Neural crest cell (in vitro differentiated cells): Measurements from ENCODE around the gene GNG4. TPM values are rescaled to one million over a fixed set of nuclear protein-coding genes. Genes with fewer than 3 reads are reported as not detected.

Source experiments
- DNase-seq: peaks from one replicate; pipeline ENCODE4 v3.0.0; 2021; ENCODE audit warnings: low read depth, mixed read lengths, low spot score
- H3K27ac Mint-ChIP-seq: one replicate; pipeline ENCODE4 v1.8.0; 2021; ENCODE audit warnings: mild to moderate bottlenecking, mixed read lengths; ENCODE audit not compliant: unreplicated experiment
- H3K27me3 Mint-ChIP-seq: 2 replicates; pipeline ENCODE4 v1.8.0; 2021; ENCODE audit warnings: low read depth, mild to moderate bottlenecking, mixed read lengths
- H3K36me3 Mint-ChIP-seq: 2 replicates; pipeline ENCODE4 v1.8.0; 2021; ENCODE audit warnings: low read depth, mild to moderate bottlenecking, mixed read lengths
- H3K4me1 Mint-ChIP-seq: 2 replicates; pipeline ENCODE4 v1.8.0; 2021; ENCODE audit warnings: mixed read lengths
- H3K4me3 Mint-ChIP-seq: one replicate; pipeline ENCODE4 v1.8.0; 2021; ENCODE audit warnings: mild to moderate bottlenecking, mixed read lengths
- H3K9me3 Mint-ChIP-seq: 2 replicates; pipeline ENCODE4 v1.8.0; 2021; ENCODE audit warnings: mixed read lengths
- total RNA-seq: library from RNA; stranded (reverse); gene quantifications from 2 replicates; pipeline ENCODE4 v1.2.1, GENCODE V29; 2021
- TF ChIP-seq, protein P1 (sequence below): fragments of 200-600 bp; sonication (generic); conservative IDR thresholded peaks from 2 replicates; pipeline ENCODE4 v1.5.0; 2021; ENCODE audit warnings: antibody characterized with exemption, mild to moderate bottlenecking

Gene GNG4
- total RNA-seq, 1 donor from 2014 or later = 38.2 TPM

DNA sequence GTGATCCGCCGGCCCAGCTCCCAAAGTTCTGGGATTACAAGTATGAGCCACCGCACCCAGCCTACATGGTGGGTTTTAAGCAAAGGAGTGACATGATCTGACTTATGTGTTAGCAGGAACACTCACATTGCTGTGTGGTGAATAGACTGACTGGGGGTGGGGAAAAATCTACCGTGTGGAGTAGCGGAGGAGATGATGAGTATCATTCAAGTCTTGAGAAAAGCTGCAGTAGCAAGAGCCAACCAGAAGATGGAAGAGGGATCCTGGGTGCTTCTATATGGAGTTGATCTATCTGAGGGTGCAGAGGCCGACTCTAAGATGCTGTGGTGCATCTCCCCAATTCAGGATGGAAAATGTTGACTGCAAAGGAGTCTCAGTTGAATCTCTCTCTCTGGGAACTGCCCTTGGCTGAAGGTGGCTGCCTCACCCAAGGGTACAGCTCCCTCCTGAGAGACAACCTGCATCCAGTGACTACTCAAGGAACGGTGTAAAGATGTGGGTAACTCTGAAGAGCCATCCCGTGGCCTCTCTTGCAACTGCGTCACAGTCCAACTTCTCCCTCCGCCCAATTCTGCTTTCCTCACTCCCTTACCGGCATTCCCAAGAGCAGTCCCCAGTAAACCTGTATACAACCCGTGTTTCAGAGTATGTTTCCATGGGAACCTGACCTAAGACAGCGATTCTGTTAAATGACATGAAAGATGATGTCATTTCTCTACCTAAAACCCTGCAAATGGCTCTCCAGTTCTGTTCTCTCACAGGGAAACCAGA lies 137.9 kb downstream of the GNG4 start:
- H3K4me3 Mint-ChIP-seq = no peak overlapping the region
- no peaks in the 10 kb centered on the region for H3K36me3 Mint-ChIP-seq

DNA sequence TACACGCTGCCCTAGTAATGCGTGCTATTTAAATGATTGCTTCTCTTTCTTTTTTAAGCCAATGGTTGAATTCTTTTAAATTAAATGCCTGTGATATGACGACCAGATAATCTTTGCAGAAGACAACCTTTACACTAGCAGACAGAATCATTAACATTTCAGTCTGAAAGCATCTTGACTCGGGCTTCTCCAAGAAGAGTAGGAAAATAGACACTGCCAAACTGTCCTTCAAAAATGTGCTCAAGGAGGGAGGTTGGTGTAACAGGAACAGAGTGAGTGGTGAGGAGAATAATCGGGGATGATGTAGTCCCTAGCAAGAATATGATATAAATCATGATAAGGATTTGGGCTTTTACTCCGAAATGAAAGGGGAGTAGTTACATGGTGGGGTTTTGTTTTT lies 138.8 kb downstream of the GNG4 start:
- Mint-ChIP-seq H3K4me3 (no peak overlapping the region), H3K36me3 (no peaks in the 10 kb centered on the region), H3K9me3 (no peaks in the 10 kb centered on the region), H3K27ac (no peak overlapping the region), H3K27me3 (no peaks in the 10 kb centered on the region), H3K4me1 (peaks cover 4% of the 10 kb centered on the region)
- DNase-seq = no peak
- TF ChIP-seq, protein P1, sequence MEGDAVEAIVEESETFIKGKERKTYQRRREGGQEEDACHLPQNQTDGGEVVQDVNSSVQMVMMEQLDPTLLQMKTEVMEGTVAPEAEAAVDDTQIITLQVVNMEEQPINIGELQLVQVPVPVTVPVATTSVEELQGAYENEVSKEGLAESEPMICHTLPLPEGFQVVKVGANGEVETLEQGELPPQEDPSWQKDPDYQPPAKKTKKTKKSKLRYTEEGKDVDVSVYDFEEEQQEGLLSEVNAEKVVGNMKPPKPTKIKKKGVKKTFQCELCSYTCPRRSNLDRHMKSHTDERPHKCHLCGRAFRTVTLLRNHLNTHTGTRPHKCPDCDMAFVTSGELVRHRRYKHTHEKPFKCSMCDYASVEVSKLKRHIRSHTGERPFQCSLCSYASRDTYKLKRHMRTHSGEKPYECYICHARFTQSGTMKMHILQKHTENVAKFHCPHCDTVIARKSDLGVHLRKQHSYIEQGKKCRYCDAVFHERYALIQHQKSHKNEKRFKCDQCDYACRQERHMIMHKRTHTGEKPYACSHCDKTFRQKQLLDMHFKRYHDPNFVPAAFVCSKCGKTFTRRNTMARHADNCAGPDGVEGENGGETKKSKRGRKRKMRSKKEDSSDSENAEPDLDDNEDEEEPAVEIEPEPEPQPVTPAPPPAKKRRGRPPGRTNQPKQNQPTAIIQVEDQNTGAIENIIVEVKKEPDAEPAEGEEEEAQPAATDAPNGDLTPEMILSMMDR = no peak

More for the DNA sequence above, 137.9 kb downstream of the GNG4 start:
- no peak for DNase-seq
- Mint-ChIP-seq H3K9me3 (no peaks in the 10 kb centered on the region), H3K4me1 (no peaks in the 10 kb centered on the region), H3K27me3 (no peaks in the 10 kb centered on the region), H3K27ac (no peak overlapping the region)
- TF ChIP-seq, protein P1 = peak; percentile 18

DNA sequence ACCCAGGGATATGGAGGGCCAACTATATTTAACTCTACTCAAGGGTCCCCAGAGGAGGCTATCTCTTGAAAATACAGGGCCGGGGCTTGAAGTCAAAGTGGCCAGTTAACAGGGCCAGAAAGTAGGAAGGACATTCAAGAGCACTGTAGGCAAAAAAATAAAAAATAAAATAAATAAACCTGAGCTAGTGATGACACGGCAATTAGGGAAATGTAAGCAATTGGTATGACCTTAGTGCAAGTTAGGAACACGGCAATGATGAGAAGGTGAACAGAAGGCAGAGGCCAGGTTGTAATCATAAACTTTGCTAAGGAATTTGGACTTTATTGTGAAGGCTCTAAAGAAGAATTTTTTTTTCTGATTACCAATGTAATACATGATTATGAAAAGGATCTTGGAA lies 142.0 kb downstream of the GNG4 start:
- Mint-ChIP-seq H3K27ac (no peak overlapping the region), H3K27me3 (no peaks in the 10 kb centered on the region), H3K4me1 (peaks cover 14% of the 10 kb centered on the region), H3K4me3 (peak overlapping the region; percentile 54), H3K9me3 (no peaks in the 10 kb centered on the region), H3K36me3 (no peaks in the 10 kb centered on the region)
- DNase-seq = no peak
- TF ChIP-seq, protein P1 = no peak

DNA sequence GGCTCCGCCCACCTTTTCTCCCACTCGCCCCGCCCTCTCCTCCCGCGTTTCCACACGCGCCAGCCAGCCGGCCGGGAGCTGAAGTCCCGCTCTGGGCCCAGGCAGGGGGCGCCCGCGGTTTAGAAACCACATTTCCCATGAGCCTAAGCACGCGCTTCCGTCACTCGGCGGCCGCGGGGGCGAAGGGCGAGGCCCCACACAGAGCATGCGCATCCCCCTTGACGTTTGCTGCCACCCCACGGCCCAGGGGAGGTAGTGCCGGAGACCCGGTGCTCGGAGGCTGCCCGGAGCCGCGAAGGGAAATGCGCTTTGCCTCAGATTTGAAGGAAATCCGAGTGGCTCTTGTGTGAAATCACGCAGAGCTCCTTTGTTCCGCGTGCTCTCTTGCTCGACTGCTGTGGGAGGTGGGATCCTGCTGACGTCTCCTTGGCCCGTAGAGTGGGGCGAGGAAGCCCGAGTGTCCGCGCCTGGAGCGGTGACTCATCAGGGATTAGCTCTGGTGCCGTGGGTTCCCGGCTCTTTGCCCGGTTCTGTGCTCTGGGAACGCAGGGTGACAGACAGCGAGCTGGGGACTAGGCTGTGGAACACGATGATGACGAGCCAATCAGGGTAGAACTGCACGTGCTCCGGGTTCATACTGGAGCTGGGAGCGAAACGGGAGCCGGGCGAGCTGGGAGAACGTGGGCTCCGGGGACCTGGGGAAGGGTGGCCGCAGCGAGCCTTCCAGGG lies 144.9 kb downstream of the GNG4 start:
- Mint-ChIP-seq H3K4me1 (peaks cover 28% of the 10 kb centered on the region), H3K27me3 (no peaks in the 10 kb centered on the region), H3K36me3 (no peaks in the 10 kb centered on the region), H3K27ac (peak overlapping the region; percentile 99), H3K4me3 (peak overlapping the region; percentile 96), H3K9me3 (no peaks in the 10 kb centered on the region)
- DNase-seq = peak; percentile 99
- TF ChIP-seq, protein P1 = peak; percentile 87

DNA sequence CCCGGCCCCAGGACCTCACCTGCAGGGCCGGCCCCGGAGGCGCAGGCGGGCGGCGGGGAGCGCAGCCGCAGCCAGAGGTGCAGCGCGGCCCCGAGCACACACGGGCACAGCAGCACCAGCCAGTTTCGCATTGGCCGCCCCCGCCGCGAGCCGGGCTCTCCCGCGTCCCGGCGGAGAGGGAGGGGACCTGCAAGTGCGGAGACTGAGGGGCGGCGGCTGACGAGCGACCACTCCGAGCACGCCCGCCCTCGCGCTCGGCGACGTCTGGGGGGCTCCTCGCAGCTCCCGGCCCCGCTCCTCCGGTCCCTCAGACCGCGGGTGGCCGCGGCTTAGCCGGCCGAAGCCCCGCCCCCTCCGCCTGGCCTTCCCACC lies 145.5 kb downstream of the GNG4 start, which contains the start of gene B3GALNT2:
Gene B3GALNT2 (minus strand): TSS at position 331 of the 372 bp plus-strand sequence. CDS start 200 bp downstream, at position 131.
- Mint-ChIP-seq H3K4me1 (peaks cover 28% of the 10 kb centered on the region), H3K4me3 (peak within 1 kb of the TSS; percentile 98), H3K9me3 (no peaks in the 10 kb centered on the region), H3K36me3 (no peaks in the 10 kb centered on the region), H3K27me3 (no peaks in the 10 kb centered on the region), H3K27ac (peak within 1 kb of the TSS; percentile 99)
- no peak for DNase-seq
- TF ChIP-seq, protein P1 = no peak
